Subcutaneous adipose tissue (tissue), 4 donors: ENCODE data around the gene DAP. TPM values are rescaled to one million over a fixed set of nuclear protein-coding genes. Genes with fewer than 3 reads are reported as not detected.

Source experiments
- total RNA-seq, 4 donors: library from RNA; depleted of rRNA; stranded (reverse); fragments of >200 nt; gene quantifications; one replicate each; pipeline ENCODE4 v1.1.0, GENCODE V29; 2016
- TF ChIP-seq, protein P1 (sequence below): fragments of 450-650 bp; IDR thresholded peaks from one replicate; pipeline ENCODE4 v1.5.1; 2016; ENCODE audit warnings: low read depth, mild to moderate bottlenecking, control low read depth, antibody characterized with exemption, moderate library complexity

DAP gene
- total RNA-seq, 4 donors from 2014 or later = 52.9 to 56.7 (median 53.6) TPM

DNA sequence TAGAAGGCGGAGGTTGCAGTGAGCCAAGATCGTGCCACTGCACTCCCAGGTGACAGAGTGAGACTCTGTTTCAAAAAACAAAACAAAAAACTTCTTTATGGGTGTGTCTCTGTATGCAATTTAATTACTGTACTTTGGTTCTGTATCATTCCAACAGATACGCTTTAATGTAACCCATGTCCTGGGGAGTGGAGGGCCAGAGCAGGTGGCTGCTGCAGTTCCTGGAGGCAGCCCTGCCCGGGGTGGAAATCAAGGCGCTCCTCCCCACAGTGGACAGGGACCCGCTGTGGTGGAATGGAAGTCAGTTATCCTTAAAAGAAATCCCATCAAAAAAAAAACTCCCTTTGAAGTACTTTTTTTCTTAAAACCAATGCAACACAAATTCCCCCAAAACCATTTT is 1.9 kb downstream of the DAP start:
- TF ChIP-seq, protein P1, sequence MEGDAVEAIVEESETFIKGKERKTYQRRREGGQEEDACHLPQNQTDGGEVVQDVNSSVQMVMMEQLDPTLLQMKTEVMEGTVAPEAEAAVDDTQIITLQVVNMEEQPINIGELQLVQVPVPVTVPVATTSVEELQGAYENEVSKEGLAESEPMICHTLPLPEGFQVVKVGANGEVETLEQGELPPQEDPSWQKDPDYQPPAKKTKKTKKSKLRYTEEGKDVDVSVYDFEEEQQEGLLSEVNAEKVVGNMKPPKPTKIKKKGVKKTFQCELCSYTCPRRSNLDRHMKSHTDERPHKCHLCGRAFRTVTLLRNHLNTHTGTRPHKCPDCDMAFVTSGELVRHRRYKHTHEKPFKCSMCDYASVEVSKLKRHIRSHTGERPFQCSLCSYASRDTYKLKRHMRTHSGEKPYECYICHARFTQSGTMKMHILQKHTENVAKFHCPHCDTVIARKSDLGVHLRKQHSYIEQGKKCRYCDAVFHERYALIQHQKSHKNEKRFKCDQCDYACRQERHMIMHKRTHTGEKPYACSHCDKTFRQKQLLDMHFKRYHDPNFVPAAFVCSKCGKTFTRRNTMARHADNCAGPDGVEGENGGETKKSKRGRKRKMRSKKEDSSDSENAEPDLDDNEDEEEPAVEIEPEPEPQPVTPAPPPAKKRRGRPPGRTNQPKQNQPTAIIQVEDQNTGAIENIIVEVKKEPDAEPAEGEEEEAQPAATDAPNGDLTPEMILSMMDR = no peak

DNA sequence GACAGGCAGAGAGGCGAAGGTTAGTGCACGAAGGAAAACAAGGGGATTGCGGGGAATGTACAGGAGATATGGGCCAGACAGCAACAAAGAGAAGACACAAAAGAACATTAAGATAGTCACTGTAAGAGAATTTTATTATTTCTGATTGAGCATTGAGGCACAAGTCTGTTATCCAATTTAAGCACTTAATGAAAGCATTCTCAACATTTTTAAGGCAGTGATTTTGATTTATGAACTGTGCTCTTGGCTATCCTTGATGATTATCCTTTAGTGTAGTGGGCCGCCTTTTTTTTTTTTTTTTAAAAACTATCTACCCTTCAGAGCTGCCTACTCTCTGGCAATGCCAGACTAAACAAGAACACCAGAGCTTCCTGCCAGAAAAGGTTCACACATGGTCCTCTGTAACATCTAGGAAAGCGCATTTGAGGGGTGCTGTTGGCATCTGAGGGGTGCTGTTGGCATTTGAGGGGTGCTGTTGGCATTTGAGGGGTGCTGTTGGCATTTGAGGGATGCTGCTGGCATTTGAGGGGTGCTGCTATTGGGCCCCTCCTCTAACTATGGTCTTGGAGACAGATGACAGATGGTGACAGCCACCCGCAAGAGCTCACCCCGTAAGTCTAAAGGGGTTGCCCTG is 3.0 kb downstream of the DAP start:
- TF ChIP-seq, protein P1 = no peak

DNA sequence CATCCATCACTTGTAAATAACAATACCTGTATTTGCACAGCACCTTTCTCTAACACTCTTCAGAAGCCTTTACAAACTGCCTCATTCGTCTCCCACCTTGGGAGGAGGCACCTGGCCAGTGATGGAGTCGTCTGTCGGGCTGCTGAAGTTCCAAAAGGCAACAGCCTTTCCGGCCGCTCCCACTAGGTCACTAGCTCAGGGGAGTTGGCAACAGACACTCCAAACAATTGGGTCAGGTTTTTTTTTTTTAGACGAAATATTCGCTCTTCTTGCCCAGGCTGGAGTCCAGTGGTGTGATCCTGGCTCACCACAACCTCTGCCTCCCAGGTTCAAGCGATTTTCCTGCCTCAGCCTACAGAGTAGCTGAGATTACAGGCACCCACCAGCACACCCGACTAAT is 4.0 kb downstream of the DAP start:
- TF ChIP-seq, protein P1 = no peak

DNA sequence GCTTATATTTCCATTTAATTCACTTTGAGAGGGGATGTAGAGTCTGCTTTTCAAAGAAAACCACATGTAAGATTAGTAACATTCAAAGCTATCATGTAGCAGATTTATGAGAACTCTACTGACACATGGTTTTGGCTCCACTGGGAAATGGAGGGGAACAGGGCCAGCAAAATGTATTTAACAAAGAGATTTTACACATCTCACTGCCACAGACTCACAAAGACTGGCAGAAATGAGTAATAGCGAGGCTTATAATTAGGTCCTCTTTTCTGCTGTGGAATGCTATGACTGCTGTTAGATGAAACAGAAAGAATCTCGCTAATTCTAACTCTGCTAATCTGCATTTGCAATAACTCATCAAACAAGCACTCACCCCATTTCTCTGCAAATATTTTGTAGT is 4.5 kb downstream of the DAP start:
- TF ChIP-seq, protein P1 = no peak

DNA sequence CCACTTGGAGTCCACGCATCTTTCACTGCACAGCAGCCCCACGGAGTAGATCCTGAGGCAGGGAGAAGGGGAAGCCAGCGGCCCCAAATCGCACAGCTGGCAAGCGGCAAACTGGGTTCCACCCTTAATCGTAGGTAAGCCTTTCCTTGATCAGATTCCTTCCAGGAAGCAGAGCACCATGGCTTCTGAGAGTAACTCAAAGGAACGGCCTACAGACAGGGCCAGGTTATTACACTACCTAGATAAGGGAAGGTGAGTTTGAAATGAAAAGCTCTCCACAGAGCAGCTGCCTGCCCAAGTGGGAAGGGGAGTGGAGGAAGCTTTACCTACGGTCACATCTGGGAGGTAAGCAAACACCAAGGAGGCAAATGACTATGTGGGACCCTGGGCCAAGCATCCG is 7.9 kb downstream of the DAP start:
- TF ChIP-seq, protein P1 = no peak

DNA sequence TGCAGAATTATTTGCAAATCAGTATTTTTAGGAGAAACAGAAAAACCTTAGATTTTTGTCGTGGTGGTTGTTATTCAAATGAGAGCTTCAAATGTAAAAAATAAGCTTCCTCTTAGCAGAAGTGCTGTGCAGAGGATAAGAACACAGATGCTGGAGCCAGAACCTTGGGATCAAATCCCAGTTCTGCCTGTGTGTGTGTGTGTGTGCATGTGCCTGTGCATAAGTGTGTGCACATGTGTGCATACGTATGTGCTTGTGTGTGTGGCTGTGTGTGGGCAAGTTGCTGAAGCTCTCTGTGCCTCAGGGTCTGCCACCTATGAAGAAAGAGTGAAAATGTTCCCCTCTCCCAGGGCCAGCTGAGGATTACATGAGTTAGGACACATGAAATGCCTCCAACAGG is 8.6 kb downstream of the DAP start:
- TF ChIP-seq, protein P1 = no peak

DNA sequence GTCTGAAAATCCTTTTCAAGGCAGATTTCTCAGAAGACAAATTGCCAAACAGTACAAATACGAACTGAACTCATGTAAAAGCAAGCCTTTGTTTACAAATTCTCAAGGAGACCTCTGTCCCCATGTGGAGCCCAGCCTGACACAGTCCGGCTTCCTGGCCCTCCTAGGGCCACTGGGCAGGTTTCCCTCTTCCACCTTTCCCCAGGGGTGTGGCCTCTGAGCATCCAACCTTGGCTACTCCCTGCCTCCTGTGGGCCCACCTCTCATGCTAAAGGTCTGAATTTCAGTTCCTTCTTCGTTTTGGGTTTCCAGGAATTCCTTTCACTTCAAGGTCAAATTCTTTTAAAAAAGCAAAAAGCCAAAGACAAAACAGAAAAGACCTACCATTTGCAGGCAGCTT is 10.1 kb downstream of the DAP start:
- TF ChIP-seq, protein P1 = no peak
